ENCODE measurements around the gene CNGB1. TPM values are rescaled to one million over a fixed set of nuclear protein-coding genes. Genes with fewer than 3 reads are reported as not detected.
"Not testable (repeated sequence)": the region's sequence is repeated elsewhere in the genome, so short reads cannot be mapped to it uniquely, and the experiment has no call there.

Gene CNGB1
- not detected for polyA plus RNA-seq (2013, experiment 1 of 4)
- polyA plus RNA-seq (2013, experiment 2 of 4) = 0.37 TPM
- 0.32 TPM for polyA plus RNA-seq (2013, experiment 3 of 4)
- 0.32 TPM for polyA plus RNA-seq (2013, experiment 4 of 4)

DNA sequence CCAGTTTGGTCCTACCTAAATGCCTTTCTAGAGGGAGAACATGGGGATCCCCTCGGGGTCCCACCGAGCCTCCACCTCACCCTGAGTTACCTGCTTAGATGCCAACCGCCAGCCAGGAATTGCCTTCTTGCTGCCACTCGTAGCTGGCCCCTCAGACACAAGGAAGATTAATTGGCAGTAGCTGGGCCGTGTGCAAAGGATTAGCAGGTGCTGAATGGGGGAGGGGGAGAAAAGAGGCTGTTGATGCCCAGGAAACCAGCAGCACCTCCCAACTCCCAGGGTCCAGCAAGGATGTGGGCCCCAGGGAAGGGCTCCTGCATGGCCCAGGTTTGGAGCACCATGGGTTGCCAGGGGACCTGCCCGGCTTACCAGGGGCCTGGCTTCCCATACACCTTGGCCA, at the start of gene CNGB1:
TSS of gene CNGB1 (minus strand) at position 159 of the 400 bp plus-strand sequence. CDS start 3,842 bp downstream, outside the sequence.
- 82 to 87% methylated on average over 6 of the region's 6 CpGs for WGBS, 2 experiments
- Histone ChIP-seq H3K36me3 (ENCODE audit: control insufficient read depth, insufficient read depth, low read length) (no peaks in the 10 kb centered on the region), H3K9me3 (ENCODE audit: control insufficient read depth, low read length) (no peaks in the 10 kb centered on the region), H3K4me3 (ENCODE audit: insufficient read depth, low read depth, low read length) (no peak within 1 kb of the TSS), H3K27ac (ENCODE audit: insufficient read depth, low read depth, low read length, poor library complexity, severe bottlenecking) (no peak within 1 kb of the TSS), H3K4me1 (ENCODE audit: control insufficient read depth, insufficient read depth, low read length) (peaks cover 5% of the 10 kb centered on the region), H3K27me3 (ENCODE audit: control insufficient read depth, insufficient read depth, low read length, poor library complexity, severe bottlenecking) (no peaks in the 10 kb centered on the region)

DNA sequence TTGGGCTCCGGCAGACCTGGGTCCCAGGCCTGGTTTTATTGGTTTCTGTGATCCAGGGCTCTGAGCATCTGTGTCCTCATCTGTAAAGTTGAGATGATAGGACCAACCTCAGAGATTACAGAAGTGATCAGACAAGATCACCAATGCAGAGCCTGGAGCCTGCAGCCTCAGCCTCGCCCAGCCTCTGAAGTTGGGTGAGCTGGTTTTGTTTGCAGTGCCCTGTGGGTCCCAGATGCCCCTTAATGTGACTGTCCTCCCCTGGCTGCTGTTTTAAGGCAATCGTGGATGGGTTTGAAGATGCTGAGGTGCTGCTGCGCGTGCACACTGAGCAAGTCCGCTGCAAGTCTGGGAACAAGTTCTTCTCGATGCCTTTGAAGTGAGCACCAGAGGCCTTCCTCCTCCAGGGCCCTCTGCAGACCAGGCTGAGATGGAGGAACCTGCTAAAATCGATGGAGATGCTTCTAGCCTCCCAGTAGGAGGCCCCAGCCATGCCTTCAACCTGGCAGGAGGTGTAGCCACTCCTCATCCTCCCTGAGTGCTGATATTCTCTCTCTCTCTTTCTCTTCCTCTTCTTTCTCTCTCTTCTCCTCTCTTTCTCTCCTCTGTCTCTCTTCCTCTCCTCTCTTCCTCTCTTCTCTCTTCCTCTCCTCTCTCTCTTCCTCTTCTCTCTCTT, 49.1 kb upstream of the CNGB1 start:
- Histone ChIP-seq H3K4me1 (ENCODE audit: control insufficient read depth, insufficient read depth, low read length) (peaks cover 12% of the 10 kb centered on the region), H3K36me3 (ENCODE audit: control insufficient read depth, insufficient read depth, low read length) (no peaks in the 10 kb centered on the region), H3K27me3 (ENCODE audit: control insufficient read depth, insufficient read depth, low read length, poor library complexity, severe bottlenecking) (peaks cover 19% of the 10 kb centered on the region), H3K9me3 (ENCODE audit: control insufficient read depth, low read length) (no peaks in the 10 kb centered on the region), H3K27ac (ENCODE audit: insufficient read depth, low read depth, low read length, poor library complexity, severe bottlenecking) (no peak overlapping the region), H3K4me3 (ENCODE audit: insufficient read depth, low read depth, low read length) (no peak overlapping the region)
- WGBS, 2 experiments = 88% methylated on average over 8 of the region's 8 CpGs

DNA sequence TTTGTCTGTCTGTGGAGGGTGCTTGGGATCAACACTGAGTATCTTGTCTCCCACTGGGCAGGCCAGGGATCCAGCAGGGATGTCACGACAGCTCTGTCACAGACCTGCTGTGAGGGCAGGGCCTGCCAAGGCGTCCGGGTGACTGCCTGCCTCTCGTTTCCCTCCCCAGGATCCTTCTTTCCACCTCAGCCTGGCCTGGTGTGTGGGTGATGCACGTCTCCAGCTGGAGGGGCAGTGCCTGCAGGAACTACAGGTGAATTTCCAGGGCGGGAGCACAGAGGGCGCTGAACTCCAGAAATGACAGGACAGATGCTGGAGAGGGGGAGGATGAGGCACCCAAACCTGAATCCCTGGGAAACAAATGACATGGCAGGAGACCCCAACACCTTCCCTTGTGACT, 47.9 kb upstream of the CNGB1 start:
- Histone ChIP-seq H3K27ac (ENCODE audit: insufficient read depth, low read depth, low read length, poor library complexity, severe bottlenecking) (no peak overlapping the region), H3K36me3 (ENCODE audit: control insufficient read depth, insufficient read depth, low read length) (no peaks in the 10 kb centered on the region), H3K4me3 (ENCODE audit: insufficient read depth, low read depth, low read length) (no peak overlapping the region), H3K27me3 (ENCODE audit: control insufficient read depth, insufficient read depth, low read length, poor library complexity, severe bottlenecking) (peaks cover 7% of the 10 kb centered on the region), H3K9me3 (ENCODE audit: control insufficient read depth, low read length) (no peaks in the 10 kb centered on the region), H3K4me1 (ENCODE audit: control insufficient read depth, insufficient read depth, low read length) (peaks cover 9% of the 10 kb centered on the region)
- 72% methylated on average over 7 of the region's 7 CpGs for WGBS, 2 experiments

DNA sequence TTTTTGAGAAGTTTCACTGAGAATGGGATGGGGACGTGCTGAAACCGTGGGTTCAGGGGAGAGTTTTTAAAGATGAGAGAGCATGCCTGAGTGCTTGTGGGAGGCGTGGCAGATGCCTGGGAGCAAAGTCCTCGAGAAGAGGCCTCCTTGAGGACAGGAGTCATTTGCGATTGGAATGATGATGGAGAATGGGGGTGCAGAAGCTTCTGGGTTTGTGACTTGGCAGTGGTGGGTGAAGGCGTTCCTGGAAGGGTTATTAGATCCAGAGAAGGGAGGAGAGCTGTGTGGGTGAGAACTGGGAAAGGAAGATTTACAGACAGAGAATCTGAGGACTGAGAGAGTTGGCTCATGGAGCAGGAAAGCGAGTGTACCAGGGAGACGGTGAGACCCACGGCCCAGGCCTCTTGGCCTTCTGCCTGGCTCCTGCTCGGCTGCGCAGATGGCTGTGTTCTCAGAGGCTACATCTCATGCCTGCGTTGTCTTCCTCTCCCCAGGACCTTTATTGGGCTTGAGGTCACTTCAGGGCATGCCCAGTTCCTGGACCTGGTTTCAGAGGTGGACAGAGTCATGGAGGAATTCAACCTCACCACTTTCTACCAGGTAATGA, 46.0 kb upstream of the CNGB1 start:
- H3K27me3 ChIP-seq (ENCODE audit: control insufficient read depth, insufficient read depth, low read length, poor library complexity, severe bottlenecking) = no peaks in the 10 kb centered on the region
- H3K9me3 ChIP-seq (ENCODE audit: control insufficient read depth, low read length) = no peaks in the 10 kb centered on the region
- WGBS, 2 experiments = 76% methylated on average over 12 of the region's 12 CpGs
- peaks cover 4% of the 10 kb centered on the region for H3K4me1 ChIP-seq (ENCODE audit: control insufficient read depth, insufficient read depth, low read length)
- no peak overlapping the region for H3K27ac ChIP-seq (ENCODE audit: insufficient read depth, low read depth, low read length, poor library complexity, severe bottlenecking)
- no peak overlapping the region for H3K4me3 ChIP-seq (ENCODE audit: insufficient read depth, low read depth, low read length)
- no peaks in the 10 kb centered on the region for H3K36me3 ChIP-seq (ENCODE audit: control insufficient read depth, insufficient read depth, low read length)

DNA sequence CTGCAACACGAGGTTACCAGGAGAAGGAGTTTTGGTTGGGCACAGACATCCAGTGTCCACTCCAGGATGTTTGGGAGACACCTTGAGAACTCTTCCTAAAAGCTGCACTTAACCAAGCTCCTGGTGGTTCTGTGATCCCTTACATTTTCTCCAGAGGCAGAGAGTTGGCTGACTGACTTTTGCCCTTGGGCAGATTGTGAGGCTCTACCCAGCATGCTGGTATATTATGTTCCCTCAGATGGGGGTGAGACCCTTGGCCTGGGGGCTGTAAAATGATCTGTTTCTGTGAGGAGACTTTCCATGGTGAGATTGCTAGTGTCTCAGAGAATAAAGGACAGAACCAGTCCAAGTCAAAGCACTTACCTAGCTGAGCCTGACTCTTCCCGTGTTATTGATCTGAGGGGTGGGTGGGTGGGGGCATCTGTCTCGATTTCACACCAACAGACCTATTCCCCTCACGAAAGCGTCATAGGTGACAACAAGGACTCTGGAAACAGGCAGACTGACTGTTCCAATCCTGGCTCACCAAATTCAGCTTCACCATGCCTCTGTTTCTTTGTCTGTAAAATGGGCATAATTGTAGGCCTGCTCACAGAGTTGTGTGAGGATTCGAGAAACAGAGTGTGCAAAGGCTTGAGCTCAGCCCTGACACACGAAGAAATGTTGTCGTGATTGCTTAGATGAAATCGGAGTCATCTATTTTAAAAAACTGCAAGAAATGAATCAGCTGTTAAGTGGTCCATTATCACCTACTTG, 42.5 kb upstream of the CNGB1 start:
- Histone ChIP-seq H3K4me1 (ENCODE audit: control insufficient read depth, insufficient read depth, low read length) (peaks cover 14% of the 10 kb centered on the region), H3K27me3 (ENCODE audit: control insufficient read depth, insufficient read depth, low read length, poor library complexity, severe bottlenecking) (no peaks in the 10 kb centered on the region), H3K9me3 (ENCODE audit: control insufficient read depth, low read length) (no peaks in the 10 kb centered on the region), H3K27ac (ENCODE audit: insufficient read depth, low read depth, low read length, poor library complexity, severe bottlenecking) (no peak overlapping the region), H3K4me3 (ENCODE audit: insufficient read depth, low read depth, low read length) (no peak overlapping the region), H3K36me3 (ENCODE audit: control insufficient read depth, insufficient read depth, low read length) (no peaks in the 10 kb centered on the region)
- WGBS, 2 experiments = 84 to 89% methylated on average over 8 to 9 of the region's 9 CpGs

DNA sequence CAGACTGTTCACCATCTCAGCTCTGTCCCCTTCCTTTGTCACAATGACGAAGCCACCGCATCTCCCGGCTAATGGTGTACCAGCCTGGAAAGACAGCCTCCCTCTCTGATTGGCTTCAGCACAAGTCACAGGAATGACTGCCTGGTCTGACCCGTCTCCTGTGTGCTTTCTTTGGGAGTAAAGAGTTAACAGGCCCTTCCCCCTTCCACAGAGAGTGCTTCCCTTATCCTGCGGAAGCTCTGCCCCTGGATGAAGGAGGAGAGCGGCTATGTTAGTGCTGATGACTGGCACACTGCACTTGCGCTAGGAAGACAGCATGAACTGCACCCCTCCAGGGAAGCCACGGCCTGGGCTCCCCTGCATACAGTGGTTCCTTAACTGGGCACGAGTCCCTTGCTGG, 41.6 kb upstream of the CNGB1 start:
- WGBS, 2 experiments = 62 to 65% methylated on average over 9 of the region's 9 CpGs
- H3K9me3 ChIP-seq (ENCODE audit: control insufficient read depth, low read length) = no peaks in the 10 kb centered on the region
- peaks cover 14% of the 10 kb centered on the region for H3K4me1 ChIP-seq (ENCODE audit: control insufficient read depth, insufficient read depth, low read length)
- no peak overlapping the region for H3K27ac ChIP-seq (ENCODE audit: insufficient read depth, low read depth, low read length, poor library complexity, severe bottlenecking)
- H3K27me3 ChIP-seq (ENCODE audit: control insufficient read depth, insufficient read depth, low read length, poor library complexity, severe bottlenecking) = no peaks in the 10 kb centered on the region
- H3K4me3 ChIP-seq (ENCODE audit: insufficient read depth, low read depth, low read length) = no peak overlapping the region
- no peaks in the 10 kb centered on the region for H3K36me3 ChIP-seq (ENCODE audit: control insufficient read depth, insufficient read depth, low read length)

DNA sequence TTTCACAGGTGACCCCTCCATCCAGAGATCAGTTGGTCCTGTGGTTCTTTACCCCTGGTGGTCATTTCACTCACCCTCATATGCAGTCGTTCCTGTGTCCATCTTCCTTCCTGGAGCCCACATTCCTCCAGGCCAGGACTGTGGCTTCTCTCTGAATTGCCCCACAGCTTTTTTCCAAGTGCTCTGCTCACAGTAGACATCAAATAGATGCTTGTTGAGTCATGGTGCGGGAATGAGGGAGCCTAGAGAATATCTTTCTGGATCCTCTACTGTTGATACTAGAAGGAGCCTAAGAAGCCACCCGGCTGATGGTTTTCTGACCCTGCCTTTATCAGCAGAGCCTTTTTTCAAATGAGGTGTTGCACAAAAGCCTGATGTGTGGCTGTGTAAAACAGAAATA, 40.7 kb upstream of the CNGB1 start:
- Histone ChIP-seq H3K36me3 (ENCODE audit: control insufficient read depth, insufficient read depth, low read length) (no peaks in the 10 kb centered on the region), H3K4me1 (ENCODE audit: control insufficient read depth, insufficient read depth, low read length) (peaks cover 14% of the 10 kb centered on the region), H3K27me3 (ENCODE audit: control insufficient read depth, insufficient read depth, low read length, poor library complexity, severe bottlenecking) (no peaks in the 10 kb centered on the region), H3K4me3 (ENCODE audit: insufficient read depth, low read depth, low read length) (no peak overlapping the region), H3K9me3 (ENCODE audit: control insufficient read depth, low read length) (no peaks in the 10 kb centered on the region), H3K27ac (ENCODE audit: insufficient read depth, low read depth, low read length, poor library complexity, severe bottlenecking) (no peak overlapping the region)
- 90 to 93% methylated on average over 3 of the region's 3 CpGs for WGBS, 2 experiments

DNA sequence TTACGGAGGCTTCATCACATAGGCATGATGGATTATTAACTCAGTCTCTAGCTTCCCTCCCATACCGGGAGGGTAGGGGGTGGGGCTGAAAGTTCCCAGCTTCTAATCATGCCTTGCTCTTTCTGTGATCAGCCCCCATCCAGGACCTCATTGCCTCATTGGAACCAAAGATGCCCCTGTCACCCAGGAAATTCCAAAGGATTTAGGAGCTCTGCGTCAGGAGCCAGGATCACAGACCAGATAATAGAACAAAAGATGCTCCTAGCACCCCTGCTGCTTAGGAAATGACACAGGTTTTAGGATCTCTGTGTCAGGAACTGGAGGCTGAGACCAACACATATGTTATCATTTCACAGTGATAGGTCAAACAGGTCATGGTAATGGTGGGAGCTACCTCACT, 40.0 kb upstream of the CNGB1 start:
- H3K36me3 ChIP-seq (ENCODE audit: control insufficient read depth, insufficient read depth, low read length) = no peaks in the 10 kb centered on the region
- H3K9me3 ChIP-seq (ENCODE audit: control insufficient read depth, low read length) = no peaks in the 10 kb centered on the region
- no peak overlapping the region for H3K4me3 ChIP-seq (ENCODE audit: insufficient read depth, low read depth, low read length)
- 44 to 46% methylated on average over 3 of the region's 3 CpGs for WGBS, 2 experiments
- H3K4me1 ChIP-seq (ENCODE audit: control insufficient read depth, insufficient read depth, low read length) = peaks cover 14% of the 10 kb centered on the region
- H3K27me3 ChIP-seq (ENCODE audit: control insufficient read depth, insufficient read depth, low read length, poor library complexity, severe bottlenecking) = no peaks in the 10 kb centered on the region
- no peak overlapping the region for H3K27ac ChIP-seq (ENCODE audit: insufficient read depth, low read depth, low read length, poor library complexity, severe bottlenecking)

DNA sequence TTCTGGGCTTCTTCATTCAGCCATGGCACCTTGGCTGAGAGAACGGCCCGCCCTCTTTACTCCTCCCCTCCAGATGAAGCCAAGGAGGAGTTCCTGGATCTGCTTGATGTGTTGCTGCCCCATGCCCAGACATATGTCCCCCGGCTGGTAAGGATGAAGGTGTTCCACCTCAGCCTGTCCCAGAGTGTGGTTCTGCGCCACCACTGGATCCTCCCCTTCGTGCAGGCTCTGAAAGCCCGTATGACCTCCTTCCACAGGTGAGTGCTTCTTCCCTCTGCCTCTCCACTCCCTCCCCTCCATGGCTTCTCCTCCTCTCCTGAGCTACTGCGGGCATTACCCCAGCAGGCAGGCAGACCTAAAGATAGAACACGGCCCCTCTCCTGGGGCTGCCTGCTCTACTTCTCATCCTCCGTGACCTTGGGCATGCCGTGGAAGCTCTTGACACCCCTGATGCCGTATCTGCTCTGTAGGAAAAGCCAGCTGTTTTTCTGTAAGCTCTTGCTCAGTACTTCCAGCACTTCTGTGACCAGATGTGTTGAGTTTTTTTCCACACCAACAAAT, 39.0 kb upstream of the CNGB1 start:
- 86 to 89% methylated on average over 11 of the region's 11 CpGs for WGBS, 2 experiments
- Histone ChIP-seq H3K4me3 (ENCODE audit: insufficient read depth, low read depth, low read length) (no peak overlapping the region), H3K27ac (ENCODE audit: insufficient read depth, low read depth, low read length, poor library complexity, severe bottlenecking) (no peak overlapping the region), H3K4me1 (ENCODE audit: control insufficient read depth, insufficient read depth, low read length) (peaks cover 14% of the 10 kb centered on the region), H3K9me3 (ENCODE audit: control insufficient read depth, low read length) (no peaks in the 10 kb centered on the region), H3K36me3 (ENCODE audit: control insufficient read depth, insufficient read depth, low read length) (no peaks in the 10 kb centered on the region), H3K27me3 (ENCODE audit: control insufficient read depth, insufficient read depth, low read length, poor library complexity, severe bottlenecking) (no peaks in the 10 kb centered on the region)

DNA sequence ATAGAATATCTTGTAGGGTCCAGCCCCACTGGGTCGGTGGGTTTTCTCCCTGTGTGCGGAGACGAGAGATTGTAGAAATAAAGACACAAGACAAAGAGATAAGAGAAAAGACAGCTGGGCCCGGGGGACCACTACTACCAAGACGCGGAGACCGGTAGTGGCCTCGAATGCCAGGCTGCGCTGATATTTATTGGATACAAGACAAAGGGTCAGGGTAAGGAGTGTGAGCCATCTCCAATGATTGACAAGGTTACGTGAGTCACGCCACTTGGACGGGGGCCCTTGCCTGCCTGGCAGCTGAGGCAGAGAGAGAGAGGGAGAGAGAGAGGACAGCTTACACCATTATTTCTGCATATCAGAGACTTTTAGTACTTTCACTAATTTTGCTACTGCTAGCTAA, 33.8 kb upstream of the CNGB1 start:
- H3K9me3 ChIP-seq (ENCODE audit: control insufficient read depth, low read length); H3K27ac ChIP-seq (ENCODE audit: insufficient read depth, low read depth, low read length, poor library complexity, severe bottlenecking); H3K36me3 ChIP-seq (ENCODE audit: control insufficient read depth, insufficient read depth, low read length); H3K4me1 ChIP-seq (ENCODE audit: control insufficient read depth, insufficient read depth, low read length); H3K4me3 ChIP-seq (ENCODE audit: insufficient read depth, low read depth, low read length); H3K27me3 ChIP-seq (ENCODE audit: control insufficient read depth, insufficient read depth, low read length, poor library complexity, severe bottlenecking): not testable (repeated sequence)
- WGBS, 2 experiments = 96 to 98% methylated on average over 12 of the region's 12 CpGs

All from ectodermal cell (in vitro differentiated cells).